ENCODE measurements around the gene PRPF38A.

PRPF38A gene

DNA sequence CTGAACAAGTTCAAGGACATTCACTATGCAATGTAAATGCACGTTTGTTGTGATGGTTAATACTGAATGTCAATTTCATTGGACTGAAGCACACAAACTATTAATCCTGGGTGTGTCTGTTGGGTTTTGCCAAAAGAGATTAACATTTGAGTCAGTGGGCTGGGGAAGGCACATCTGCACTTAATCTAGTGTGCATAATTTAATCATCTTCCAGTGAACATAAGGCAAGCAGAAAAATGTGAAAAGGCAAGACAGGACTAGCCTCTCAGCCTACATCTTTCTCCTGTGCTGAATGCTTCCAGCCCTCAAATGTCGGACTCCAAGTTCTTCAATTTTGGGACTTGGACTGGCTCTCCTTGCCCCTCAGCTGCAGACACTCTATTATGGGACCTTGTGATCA is 40.1 kb downstream of the PRPF38A start:
- H3K4me3 ChIP-seq, result no peak overlapping the region
- H3K27ac ChIP-seq, result no peak overlapping the region

DNA sequence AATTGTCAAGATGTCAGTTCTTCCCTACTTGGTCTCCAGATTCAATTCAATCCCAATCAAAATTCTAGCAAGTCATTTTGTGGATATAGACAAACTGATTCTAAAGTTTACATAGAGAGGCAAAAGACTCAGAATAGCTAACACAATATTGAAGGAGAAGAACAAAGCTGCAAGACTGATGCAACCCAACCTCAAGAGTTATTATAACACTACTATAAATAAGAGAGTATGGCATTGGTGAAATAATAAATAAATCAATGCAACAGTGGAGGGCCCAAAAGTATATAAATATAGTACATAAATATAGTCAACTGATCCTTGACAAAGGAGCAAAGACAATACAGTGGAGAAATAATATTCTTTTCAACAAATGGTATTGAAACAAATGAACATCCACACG is 49.7 kb downstream of the PRPF38A start:
- Histone ChIP-seq H3K27ac (no peak overlapping the region), H3K4me3 (no peak overlapping the region)

DNA sequence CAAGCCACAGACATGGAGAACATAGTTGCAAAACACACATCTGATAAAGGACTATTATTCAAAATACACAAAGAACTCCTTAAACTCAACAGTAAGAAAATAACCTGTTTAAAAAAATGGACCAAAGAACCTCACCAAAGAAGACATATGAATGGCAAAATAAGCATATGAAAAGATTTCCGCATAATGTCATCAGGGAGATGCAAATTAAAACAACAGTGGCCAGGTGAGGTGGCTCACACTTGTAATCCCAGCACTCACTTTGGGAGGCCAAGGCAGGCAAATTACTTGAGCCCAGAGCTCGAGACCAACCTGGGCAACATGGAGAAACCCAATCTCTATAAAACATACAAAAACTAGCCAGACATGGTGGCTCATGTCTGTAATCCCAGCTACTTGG is 50.4 kb downstream of the PRPF38A start:
- H3K27ac ChIP-seq, result no peak overlapping the region
- no peak overlapping the region for H3K4me3 ChIP-seq

DNA sequence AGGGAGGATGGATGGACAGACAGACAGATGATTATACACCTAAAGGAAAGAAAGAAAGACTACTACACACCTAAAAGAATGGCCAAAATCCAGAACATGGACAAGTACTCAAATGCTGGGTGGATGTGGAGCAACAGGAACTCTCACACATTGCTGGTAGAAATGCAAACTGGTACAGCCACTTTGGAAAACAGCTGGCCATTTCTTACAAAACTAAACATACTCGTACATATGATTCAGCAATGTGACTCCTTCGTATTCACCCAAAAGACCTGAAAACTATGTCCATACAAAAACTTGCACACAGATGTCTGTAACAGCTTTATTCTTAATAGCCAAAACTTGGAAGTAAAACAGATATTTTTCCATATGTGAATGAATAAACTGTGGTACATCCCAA is 51.3 kb downstream of the PRPF38A start:
- no peak overlapping the region for H3K27ac ChIP-seq
- H3K4me3 ChIP-seq, result no peak overlapping the region

DNA sequence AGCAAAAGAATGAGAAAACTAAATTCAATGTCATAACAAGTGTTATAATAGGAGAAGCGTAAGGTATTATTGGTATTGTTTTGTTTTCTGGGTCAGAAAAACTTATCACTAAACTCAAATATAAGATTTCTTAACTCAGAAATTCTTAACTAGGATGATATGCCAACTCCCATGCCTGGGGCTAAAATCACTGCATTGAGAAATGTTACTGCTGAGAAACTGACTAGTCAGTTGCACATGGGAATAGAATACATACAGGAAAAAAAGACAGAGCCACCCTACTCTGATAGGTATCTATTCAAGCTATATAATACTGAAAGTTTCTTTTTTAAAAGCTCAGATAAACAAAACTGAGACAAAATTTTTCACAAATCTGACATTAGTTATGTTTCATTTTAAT is 56.3 kb downstream of the PRPF38A start:
- Histone ChIP-seq H3K27ac (no peak overlapping the region), H3K4me3 (no peak overlapping the region)

DNA sequence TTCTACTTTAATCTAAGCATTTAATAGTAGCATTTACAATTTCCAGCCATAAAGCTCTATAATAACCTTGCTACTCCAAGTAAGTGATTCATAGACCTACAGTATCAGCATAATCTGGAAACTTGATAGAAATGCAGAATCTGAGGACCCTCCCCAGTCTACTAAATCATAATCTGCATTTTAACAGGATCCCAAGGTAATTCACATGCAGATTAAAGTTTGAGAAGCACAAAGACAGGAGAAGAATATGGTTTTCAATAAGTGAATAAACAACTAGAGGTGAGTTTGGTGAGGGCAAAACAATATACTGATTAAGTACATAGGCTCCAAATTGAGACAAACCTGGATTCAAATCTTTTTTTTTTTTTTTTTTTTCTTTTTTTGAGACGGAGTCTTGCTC is 57.4 kb downstream of the PRPF38A start:
- Histone ChIP-seq H3K4me3 (no peak overlapping the region), H3K27ac (no peak overlapping the region)

DNA sequence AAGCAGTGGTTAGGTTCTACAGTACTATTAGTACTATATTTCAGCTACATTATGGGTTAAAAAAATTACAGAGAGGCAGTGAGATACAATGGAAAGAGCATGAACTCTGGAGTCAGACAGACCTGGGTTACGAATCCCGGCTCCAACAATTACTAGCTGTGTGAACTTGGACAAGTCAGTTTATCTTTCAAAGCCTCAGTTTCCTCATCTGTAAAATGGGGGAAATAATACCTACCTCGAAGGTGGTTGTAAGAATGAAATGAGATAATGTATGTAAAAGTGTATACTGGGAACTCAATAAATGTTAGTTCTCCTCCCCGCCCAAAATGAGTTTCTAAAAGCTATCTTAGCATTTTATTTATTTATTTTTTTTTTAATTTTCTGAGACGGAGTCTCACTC is 59.5 kb downstream of the PRPF38A start:
- H3K27ac ChIP-seq, result no peak overlapping the region
- no peak overlapping the region for H3K4me3 ChIP-seq

DNA sequence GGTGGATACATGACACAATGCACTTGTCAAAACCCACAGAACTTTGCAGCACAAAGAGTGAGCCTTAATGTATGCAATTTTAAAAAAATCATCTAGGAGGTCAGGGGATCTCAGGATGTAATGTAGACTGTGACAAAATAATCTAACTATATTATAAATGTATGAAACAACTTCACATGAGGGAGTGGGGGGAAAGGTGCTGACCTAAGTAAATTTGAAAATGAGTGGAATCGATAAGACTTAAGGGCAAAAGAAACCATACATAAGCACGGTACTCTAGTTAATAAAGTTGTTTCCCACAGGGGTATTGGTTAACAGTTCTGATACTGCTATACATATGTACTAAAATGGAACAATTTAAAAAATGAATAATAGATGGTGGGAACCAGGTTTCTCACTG is 64.7 kb downstream of the PRPF38A start:
- Histone ChIP-seq H3K27ac (no peak overlapping the region), H3K4me3 (no peak overlapping the region)

All from skin epidermis (tissue), 12 donors.